C1 segment of cervical spinal cord (tissue), 14 donors: ENCODE measurements around the gene PGP.

ENCODE experiments used
- DNase-seq, 14 donors: peaks; one replicate each; lab custom pipeline; 2025; lab: John Stamatoyannopoulos, UW

Gene PGP

GRCh38 chr16:2183671-2184070, 31.0 kb downstream of the PGP start:
- no peak for DNase-seq

- no peak for DNase-seq
These were observed 32.7 kb downstream of the PGP start for GRCh38 chr16:2181952-2182351.

GRCh38 chr16:2180962-2181923, 33.4 kb downstream of the PGP start:
- no peak for DNase-seq

GRCh38 chr16:2180461-2180860, 34.2 kb downstream of the PGP start:
- DNase-seq: no peak

- DNase-seq: no peak
These were observed 35.1 kb downstream of the PGP start for GRCh38 chr16:2179576-2179975.

- no peak for DNase-seq
These were observed 35.5 kb downstream of the PGP start for GRCh38 chr16:2179107-2179501.

GRCh38 chr16:2178321-2179106, 36.1 kb downstream of the PGP start:
- no peak for DNase-seq

- no peak for DNase-seq
These were observed 37.1 kb downstream of the PGP start for GRCh38 chr16:2177561-2177960.

- DNase-seq: no peak
These were observed 37.5 kb downstream of the PGP start for GRCh38 chr16:2177101-2177500.

- DNase-seq: no peak
These were observed 38.6 kb downstream of the PGP start for GRCh38 chr16:2176047-2176446.

- DNase-seq: no peak
These were observed 39.2 kb downstream of the PGP start for GRCh38 chr16:2175454-2175853.

- DNase-seq: peak in 1 of 14 donors; percentile 56
These were observed 40.1 kb downstream of the PGP start for GRCh38 chr16:2174396-2175131.

- DNase-seq: no peak
These were observed 40.7 kb downstream of the PGP start for GRCh38 chr16:2173916-2174315.

GRCh38 chr16:2173366-2173765, 41.3 kb downstream of the PGP start:
- DNase-seq: no peak

- no peak for DNase-seq
These were observed 41.8 kb downstream of the PGP start for GRCh38 chr16:2172688-2173335.

GRCh38 chr16:2171601-2172178, 43.0 kb downstream of the PGP start:
- DNase-seq: no peak

GRCh38 chr16:2170587-2171435, 43.8 kb downstream of the PGP start:
- no peak for DNase-seq

GRCh38 chr16:2170080-2170479, 44.6 kb downstream of the PGP start:
- DNase-seq: no peak

GRCh38 chr16:2167068-2167638, 47.5 kb downstream of the PGP start:
- no peak for DNase-seq
